Measurements from ENCODE around the gene PCDHAC2. TPM values are rescaled to one million over a fixed set of nuclear protein-coding genes. Genes with fewer than 3 reads are reported as not detected.

The PCDHAC2 gene
- total and polyA plus RNA-seq, 2 of the 4 experiments (the other 2 are of a cell fraction) = not detected

DNA sequence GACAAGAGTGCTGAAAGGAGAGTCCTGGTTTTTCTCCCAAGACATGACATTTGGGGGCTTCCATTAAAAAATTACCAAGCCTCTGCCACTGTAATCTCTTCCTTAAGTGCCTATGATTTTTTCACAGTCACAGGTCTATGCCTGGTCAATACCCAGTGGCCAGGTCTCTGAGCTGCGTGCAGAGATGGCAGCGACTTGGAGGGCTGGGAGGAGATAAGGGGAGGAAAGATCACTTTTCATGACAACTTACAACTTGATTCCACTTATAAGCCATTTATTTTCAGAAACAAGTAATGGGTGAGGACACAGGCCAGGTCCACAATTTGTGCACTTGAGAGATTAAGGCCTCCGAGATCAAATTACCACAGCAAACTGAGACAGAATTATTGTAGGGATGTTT is 1.9 kb upstream of the PCDHAC2 start:
- in situ Hi-C loops (cut with MboI; ENCODE audit: low sequenced_read_pairs) = no loop called here
- dilution Hi-C loops (cut with HindIII; ENCODE audit: low sequenced_read_pairs, unreplicated experiment) = no loop called here

More for the DNA sequence above, 1.9 kb upstream of the PCDHAC2 start:
- Histone ChIP-seq H3K27me3 (ENCODE audit: control insufficient read depth, insufficient read depth, low read length) (no peaks in the 10 kb centered on the region), H3K9ac (ENCODE audit: low read depth, low read length) (no peak overlapping the region), H3K14ac (replicated peaks; ENCODE audit: low read depth, low read length) (no peak overlapping the region), H2BK15ac (ENCODE audit: low read depth, low read length) (no peak overlapping the region), H2AK5ac (ENCODE audit: low read depth, low read length) (no peak overlapping the region), H3K79me1 (ENCODE audit: low read depth in 1 of 2, low read length in 2 of 2) (no peaks in the 10 kb centered on the region), H3K4me2 (ENCODE audit: low read depth, low read length) (no peak overlapping the region), H2BK5ac (ENCODE audit: low read depth, low read length, poor library complexity, severe bottlenecking) (no peak overlapping the region), H2AFZ (replicated peaks; ENCODE audit: low read length, poor library complexity) (no peak overlapping the region), H3K23ac (ENCODE audit: low read depth, low read length) (no peak overlapping the region), H4K91ac (ENCODE audit: insufficient read depth, low read depth, low read length) (no peak overlapping the region), H3K4me1 (ENCODE audit: control insufficient read depth, insufficient read depth, low read length) (no peaks in the 10 kb centered on the region), H2AK9ac (replicated peaks; ENCODE audit: low read depth, low read length, poor library complexity) (no peak overlapping the region), H3K9me1 (ENCODE audit: insufficient read depth, low read length) (no peaks in the 10 kb centered on the region), H3K9me3 (ENCODE audit: control insufficient read depth, insufficient read depth, low read length) (peaks cover 33% of the 10 kb centered on the region), H3K4ac (ENCODE audit: low read depth, low read length) (no peak overlapping the region), H3K27ac (ENCODE audit: insufficient read depth, low read length) (no peak overlapping the region), H3K56ac (ENCODE audit: extremely low read depth, insufficient read depth, low read length) (no peak overlapping the region), H4K20me1 (ENCODE audit: insufficient read depth, low read length) (no peaks in the 10 kb centered on the region), H2BK20ac (ENCODE audit: low read depth, low read length) (no peak overlapping the region), H4K8ac (ENCODE audit: low read depth in 2 of 2, low read length in 2 of 2) (no peak overlapping the region), H4K5ac (ENCODE audit: low read depth, low read length) (no peak overlapping the region), H2BK120ac (ENCODE audit: low read depth, low read length) (no peak overlapping the region), H3K18ac (ENCODE audit: low read depth, low read length) (no peak overlapping the region), H3K4me3 (ENCODE audit: insufficient read depth, low read depth, low read length) (no peak overlapping the region), H3K36me3 (ENCODE audit: control insufficient read depth, insufficient read depth, low read length) (no peaks in the 10 kb centered on the region)
- CTCF ChIA-PET = no interaction called here
- ATAC-seq (ENCODE audit: low read depth) = no peak
- POLR2A ChIA-PET (ENCODE audit: unreplicated experiment) = no interaction called here
- intact Hi-C loops (cut with micrococcal nuclease) = no loop called here
- DNase-seq = no peak
- WGBS, 2 experiments (ENCODE audit: extremely low coverage in 2 of 2, insufficient read length in 1 of 2) = no CpG with 5 or more reads among the region's 3 CpGs
- no TSS peak for BruUV-seq (replicated peaks)
- TF ChIP-seq BHLHE40 (IDR thresholded peaks at IDR 0.05; ENCODE audit: low read depth, low read length) (no peak), MAZ (IDR thresholded peaks at IDR 0.05; ENCODE audit: borderline replicate concordance, low read depth, low read length) (no peak)

Measured in IMR-90 (cell line).